A673 (cell line): ENCODE results near the gene RLBP1. TPM values are rescaled to one million over a fixed set of nuclear protein-coding genes. Genes with fewer than 3 reads are reported as not detected.

ENCODE experiments used
- BruUV-seq: library from RNA; stranded (reverse); fragments of 400-500 nt; replicated peaks from 2 replicates; lab custom pipeline; 2021; lab: Mats Ljungman, UMichigan
- CTCF ChIA-PET: fragments of 300-600 bp; sonication (Branson Sonifier 250); formaldehyde crosslinking; loops from one replicate; lab custom pipeline; 2022; ENCODE audit warnings: antibody characterized with exemption; lab: Charles Lee
- POLR2A ChIA-PET: fragments of 300-600 bp; sonication (Branson Sonifier 250); formaldehyde crosslinking; loops from one replicate; lab custom pipeline; 2022; ENCODE audit warnings: antibody characterized with exemption; ENCODE audit not compliant: low non-redundant PET; lab: Charles Lee
- DNase-seq: peaks from one replicate; pipeline ENCODE4 v3.0.0-alpha.2; 2015; ENCODE audit warnings: low spot score
- H3K27ac ChIP-seq: fragments of 200-600 bp; sonication (generic); 2 replicates; pipeline ENCODE4 v1.5.1; 2016; ENCODE audit warnings: mixed run types, low read depth, mild to moderate bottlenecking, mixed read lengths, antibody characterized with exemption, low read length; ENCODE audit not compliant: poor library complexity, severe bottlenecking
- H3K27me3 ChIP-seq: fragments of 200-600 bp; sonication (generic); replicated peaks from 2 replicates; pipeline ENCODE4 v1.6.1; 2017; ENCODE audit warnings: mixed run types, low read depth, mild to moderate bottlenecking, mixed read lengths, antibody characterized with exemption, low read length; ENCODE audit not compliant: insufficient read depth, poor library complexity
- H3K36me3 ChIP-seq: fragments of 200-600 bp; sonication (generic); 2 replicates; pipeline ENCODE4 v1.6.1; 2016; ENCODE audit warnings: mixed run types, mild to moderate bottlenecking, mixed read lengths, antibody characterized with exemption, low read length; ENCODE audit not compliant: insufficient read depth, poor library complexity, severe bottlenecking
- H3K4me1 ChIP-seq: fragments of 200-600 bp; sonication (generic); 2 replicates; pipeline ENCODE4 v1.6.1; 2017; ENCODE audit warnings: mixed run types, mild to moderate bottlenecking, mixed read lengths, antibody characterized with exemption, low read length; ENCODE audit not compliant: insufficient read depth, poor library complexity, severe bottlenecking
- H3K4me3 ChIP-seq: fragments of 200-600 bp; sonication (generic); 2 replicates; pipeline ENCODE4 v1.5.1; 2016; ENCODE audit warnings: low read depth, mixed run types, mild to moderate bottlenecking, mixed read lengths, low read length; ENCODE audit not compliant: poor library complexity, severe bottlenecking
- H3K9me3 ChIP-seq: fragments of 200-600 bp; sonication (generic); 2 replicates; pipeline ENCODE4 v1.6.1; 2016; ENCODE audit warnings: mixed run types, low read depth, mild to moderate bottlenecking, mixed read lengths, antibody characterized with exemption, low read length; ENCODE audit not compliant: poor library complexity, severe bottlenecking
- EZH2 ChIP-seq: fragments of 200-600 bp; sonication (generic); IDR thresholded peaks from 2 replicates; pipeline ENCODE4 v1.6.1; 2017; ENCODE audit warnings: borderline replicate concordance, low read depth, mild to moderate bottlenecking, mixed read lengths, antibody characterized with exemption, low read length; ENCODE audit not compliant: poor library complexity, severe bottlenecking
- intact Hi-C: fragments of 100-400 bp; cut with micrococcal nuclease; formaldehyde crosslinking; loops from one replicate; pipeline ENCODE4 v1.10.0; 2022; ENCODE audit not compliant: unreplicated experiment
- total RNA-seq: library from RNA; stranded (reverse); gene quantifications from 2 replicates; pipeline ENCODE4 v1.2.3, GENCODE V29; 2021
- TF ChIP-seq, protein P1 (sequence below): fragments of 300-800, 200-600 bp; sonication (generic); conservative IDR thresholded peaks from 2 replicates; pipeline ENCODE4 v1.5.1; 2017; ENCODE audit warnings: low read depth, mild to moderate bottlenecking, antibody characterized with exemption, low read length, moderate library complexity, mixed read lengths

The RLBP1 gene
- total RNA-seq, 1 experiment from 2014 or later, result not detected

DNA sequence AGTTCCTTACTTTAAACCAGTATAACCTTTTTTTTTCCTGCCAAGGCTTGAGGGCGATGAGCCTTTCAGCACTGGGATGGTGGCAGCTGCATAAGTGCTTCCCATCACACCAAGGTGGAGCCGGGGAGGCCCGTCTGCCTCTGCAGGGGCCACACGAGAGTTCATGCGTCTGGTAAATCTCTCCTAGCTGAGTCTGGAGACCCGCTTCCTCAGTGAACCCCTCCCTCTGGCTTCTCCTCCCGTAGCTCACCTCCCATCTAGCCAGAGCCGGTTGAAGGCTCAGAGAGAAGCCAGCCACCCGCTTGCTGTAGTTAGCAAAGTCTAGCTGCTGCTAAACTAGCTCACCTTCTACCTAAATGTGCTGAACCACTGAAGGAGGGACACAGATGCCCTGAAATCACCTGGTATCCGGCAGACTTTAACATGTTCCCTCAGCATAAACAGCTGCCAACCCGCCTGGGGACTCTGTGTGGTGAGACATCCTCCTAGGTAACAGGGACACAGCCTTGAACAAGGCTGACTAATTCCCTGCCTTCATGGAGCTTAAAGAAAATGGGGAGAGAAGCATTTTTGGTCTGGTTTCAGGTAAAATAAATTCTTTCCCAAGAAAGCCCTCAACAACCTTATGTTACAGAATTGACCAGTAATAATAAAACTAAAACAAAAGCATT lies 42.9 kb downstream of the RLBP1 start:
- Histone ChIP-seq H3K27ac (no peak overlapping the region), H3K9me3 (no peaks in the 10 kb centered on the region), H3K4me1 (no peaks in the 10 kb centered on the region), H3K4me3 (no peak overlapping the region), H3K27me3 (no peaks in the 10 kb centered on the region), H3K36me3 (no peaks in the 10 kb centered on the region)
- no peak for TF ChIP-seq EZH2
- TF ChIP-seq, protein P1, sequence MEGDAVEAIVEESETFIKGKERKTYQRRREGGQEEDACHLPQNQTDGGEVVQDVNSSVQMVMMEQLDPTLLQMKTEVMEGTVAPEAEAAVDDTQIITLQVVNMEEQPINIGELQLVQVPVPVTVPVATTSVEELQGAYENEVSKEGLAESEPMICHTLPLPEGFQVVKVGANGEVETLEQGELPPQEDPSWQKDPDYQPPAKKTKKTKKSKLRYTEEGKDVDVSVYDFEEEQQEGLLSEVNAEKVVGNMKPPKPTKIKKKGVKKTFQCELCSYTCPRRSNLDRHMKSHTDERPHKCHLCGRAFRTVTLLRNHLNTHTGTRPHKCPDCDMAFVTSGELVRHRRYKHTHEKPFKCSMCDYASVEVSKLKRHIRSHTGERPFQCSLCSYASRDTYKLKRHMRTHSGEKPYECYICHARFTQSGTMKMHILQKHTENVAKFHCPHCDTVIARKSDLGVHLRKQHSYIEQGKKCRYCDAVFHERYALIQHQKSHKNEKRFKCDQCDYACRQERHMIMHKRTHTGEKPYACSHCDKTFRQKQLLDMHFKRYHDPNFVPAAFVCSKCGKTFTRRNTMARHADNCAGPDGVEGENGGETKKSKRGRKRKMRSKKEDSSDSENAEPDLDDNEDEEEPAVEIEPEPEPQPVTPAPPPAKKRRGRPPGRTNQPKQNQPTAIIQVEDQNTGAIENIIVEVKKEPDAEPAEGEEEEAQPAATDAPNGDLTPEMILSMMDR, result no peak
- no peak for DNase-seq
- no TSS peak for BruUV-seq
- intact Hi-C loops, result no loop called here
- ChIA-PET POLR2A (no interaction called here), CTCF (interaction anchor here (0.7 to 1.6 kb wide), 9 partner anchors 11 to 554 kb away, joined by 3 to 14 read pairs (median 4); no protein-coding TSS in a partner anchor)

DNA sequence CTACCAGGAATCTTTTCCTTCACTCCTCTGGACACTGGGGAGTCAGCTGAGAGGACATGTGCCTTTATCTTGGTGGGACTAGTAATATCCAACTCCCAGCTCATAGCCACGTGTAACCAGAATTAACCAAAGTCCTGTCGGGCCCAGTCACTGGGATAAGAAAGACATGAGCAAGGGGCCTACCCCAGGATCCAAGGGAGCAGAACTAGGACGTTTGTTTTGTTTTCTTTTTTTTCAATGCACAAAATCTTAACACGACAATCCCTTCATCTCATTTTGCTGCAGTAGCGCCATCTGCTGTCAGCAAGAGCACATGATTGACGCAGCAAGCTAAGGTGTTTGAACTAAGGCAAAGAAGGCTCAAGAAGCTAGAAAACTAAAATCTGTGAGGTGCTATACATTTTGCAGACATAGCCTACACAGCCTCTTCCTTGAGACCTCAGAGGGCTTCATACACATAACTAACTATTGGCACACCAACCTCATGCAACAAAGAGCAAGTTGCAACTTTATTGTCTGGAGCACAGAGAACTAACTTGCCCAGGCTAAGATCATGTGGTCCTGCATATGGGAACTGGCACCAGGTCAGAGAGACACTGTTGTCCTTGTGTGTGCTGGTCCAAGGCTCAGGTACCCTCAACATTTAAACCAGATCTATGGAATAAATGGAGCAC lies 43.6 kb downstream of the RLBP1 start:
- POLR2A ChIA-PET, result no interaction called here

DNA sequence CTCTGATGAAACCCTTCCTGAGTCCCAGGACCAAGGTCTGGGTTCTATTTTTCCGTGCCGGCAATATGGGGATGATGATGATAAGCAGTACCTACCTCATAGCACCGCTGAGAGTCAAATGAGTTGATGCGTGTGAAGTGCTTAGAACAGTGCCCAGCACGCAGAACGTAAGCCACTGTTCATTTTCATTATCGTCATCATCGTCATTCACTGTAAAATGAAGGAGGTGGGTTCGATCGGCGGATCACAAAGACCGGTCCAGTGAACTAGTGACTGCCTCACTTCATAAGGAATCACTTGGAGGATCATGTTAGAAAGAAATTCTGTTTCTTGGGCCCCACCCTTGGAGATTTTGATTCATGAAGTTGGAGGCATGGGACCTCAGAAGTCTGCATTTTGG lies 44.3 kb downstream of the RLBP1 start:
- ChIA-PET CTCF (interaction anchor here (0.7 to 1.4 kb wide), 6 partner anchors 10 to 553 kb away, joined by 3 to 7 read pairs (median 4); no protein-coding TSS in a partner anchor), POLR2A (no interaction called here)
- H3K36me3 ChIP-seq, result no peaks in the 10 kb centered on the region
- no peak overlapping the region for H3K4me3 ChIP-seq
- H3K9me3 ChIP-seq, result no peaks in the 10 kb centered on the region
- H3K27me3 ChIP-seq, result no peaks in the 10 kb centered on the region
- no peak for DNase-seq
- intact Hi-C loops, result loop anchor here (1.0 kb wide), 1 partner anchor 120 kb away; no protein-coding TSS in a partner anchor
- no peak overlapping the region for H3K27ac ChIP-seq
- no TSS peak for BruUV-seq
- no peaks in the 10 kb centered on the region for H3K4me1 ChIP-seq
- TF ChIP-seq, protein P1, result no peak

More for the DNA sequence above, 43.6 kb downstream of the RLBP1 start:
- no peaks in the 10 kb centered on the region for H3K27me3 ChIP-seq
- no peak for TF ChIP-seq EZH2
- TF ChIP-seq, protein P1, result peak; percentile 92
- H3K9me3 ChIP-seq, result no peaks in the 10 kb centered on the region
- peak; percentile 82 for DNase-seq
- intact Hi-C loops, result loop anchor here (1.0 kb wide), 1 partner anchor 120 kb away; no protein-coding TSS in a partner anchor
- no peak overlapping the region for H3K4me3 ChIP-seq
- H3K4me1 ChIP-seq, result no peaks in the 10 kb centered on the region
- CTCF ChIA-PET, result interaction anchor here (0.7 to 1.6 kb wide), 9 partner anchors 10 to 553 kb away, joined by 3 to 14 read pairs (median 4); no protein-coding TSS in a partner anchor
- H3K27ac ChIP-seq, result no peak overlapping the region
- H3K36me3 ChIP-seq, result no peaks in the 10 kb centered on the region
- BruUV-seq, result no TSS peak
